ENCODE results near the gene KCNMA1. TPM values are rescaled to one million over a fixed set of nuclear protein-coding genes. Genes with fewer than 3 reads are reported as not detected.

The KCNMA1 gene
- total RNA-seq, 3 donors from 2014 or later (not counting 1 experiment from before 2014, with no cell fraction given) = 0.40 to 1.8 (median 0.63) TPM

DNA sequence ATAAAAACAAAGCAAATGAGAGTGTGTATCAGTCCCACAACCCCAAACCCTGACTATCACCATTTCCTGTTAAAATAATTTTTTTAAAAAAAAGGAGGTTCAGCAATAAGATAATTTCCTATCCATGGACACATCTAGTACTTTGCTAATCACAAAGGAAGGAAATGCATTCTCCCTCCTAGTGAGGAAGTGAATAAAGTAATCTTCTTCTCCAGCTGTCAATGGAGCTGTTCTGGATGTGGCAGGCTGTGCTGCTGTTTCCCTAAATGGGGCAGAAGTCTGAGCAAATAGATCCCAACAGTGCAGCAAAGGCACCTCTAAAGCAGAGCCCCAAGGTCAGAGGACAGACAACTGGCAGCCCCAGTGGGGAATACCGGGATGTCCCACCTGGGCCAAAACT, 540.0 kb downstream of the KCNMA1 start:
- no peaks in the 10 kb centered on the region for H3K27me3 ChIP-seq (ENCODE audit: control insufficient read depth, insufficient read depth, low read length)
- 86% methylated on average over 1 of the region's 1 CpG for WGBS (ENCODE audit: insufficient coverage)
- Mint-ChIP-seq H3K27me3 (ENCODE audit: low read depth in 2 of 2) (peaks cover 5 to 14% of the 10 kb centered on the region in 2 donors), H3K27ac (no peak overlapping the region), H3K4me3 (no peak overlapping the region), H3K36me3 (no peaks in the 10 kb centered on the region), H3K9me3 (no peaks in the 10 kb centered on the region), H3K4me1 (peaks cover 0 to 7% of the 10 kb centered on the region in 2 donors)
- intact Hi-C loops (cut with micrococcal nuclease) = no loop called here
- H3K36me3 ChIP-seq (ENCODE audit: control insufficient read depth, insufficient read depth, low read length) = no peaks in the 10 kb centered on the region
- H3K4me3 ChIP-seq (ENCODE audit: low read length) = no peak overlapping the region
- no peaks in the 10 kb centered on the region for H3K4me1 ChIP-seq (ENCODE audit: control insufficient read depth, insufficient read depth, low read length)
- TF ChIP-seq, protein P1, sequence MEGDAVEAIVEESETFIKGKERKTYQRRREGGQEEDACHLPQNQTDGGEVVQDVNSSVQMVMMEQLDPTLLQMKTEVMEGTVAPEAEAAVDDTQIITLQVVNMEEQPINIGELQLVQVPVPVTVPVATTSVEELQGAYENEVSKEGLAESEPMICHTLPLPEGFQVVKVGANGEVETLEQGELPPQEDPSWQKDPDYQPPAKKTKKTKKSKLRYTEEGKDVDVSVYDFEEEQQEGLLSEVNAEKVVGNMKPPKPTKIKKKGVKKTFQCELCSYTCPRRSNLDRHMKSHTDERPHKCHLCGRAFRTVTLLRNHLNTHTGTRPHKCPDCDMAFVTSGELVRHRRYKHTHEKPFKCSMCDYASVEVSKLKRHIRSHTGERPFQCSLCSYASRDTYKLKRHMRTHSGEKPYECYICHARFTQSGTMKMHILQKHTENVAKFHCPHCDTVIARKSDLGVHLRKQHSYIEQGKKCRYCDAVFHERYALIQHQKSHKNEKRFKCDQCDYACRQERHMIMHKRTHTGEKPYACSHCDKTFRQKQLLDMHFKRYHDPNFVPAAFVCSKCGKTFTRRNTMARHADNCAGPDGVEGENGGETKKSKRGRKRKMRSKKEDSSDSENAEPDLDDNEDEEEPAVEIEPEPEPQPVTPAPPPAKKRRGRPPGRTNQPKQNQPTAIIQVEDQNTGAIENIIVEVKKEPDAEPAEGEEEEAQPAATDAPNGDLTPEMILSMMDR (IDR thresholded peaks at IDR 0.05) = no peak
- H3K9me3 ChIP-seq (ENCODE audit: control insufficient read depth, insufficient read depth, low read length) = no peaks in the 10 kb centered on the region
- DNase-seq (no peak), ATAC-seq (no peak)
- H3K27ac ChIP-seq (ENCODE audit: low read length) = no peak overlapping the region

DNA sequence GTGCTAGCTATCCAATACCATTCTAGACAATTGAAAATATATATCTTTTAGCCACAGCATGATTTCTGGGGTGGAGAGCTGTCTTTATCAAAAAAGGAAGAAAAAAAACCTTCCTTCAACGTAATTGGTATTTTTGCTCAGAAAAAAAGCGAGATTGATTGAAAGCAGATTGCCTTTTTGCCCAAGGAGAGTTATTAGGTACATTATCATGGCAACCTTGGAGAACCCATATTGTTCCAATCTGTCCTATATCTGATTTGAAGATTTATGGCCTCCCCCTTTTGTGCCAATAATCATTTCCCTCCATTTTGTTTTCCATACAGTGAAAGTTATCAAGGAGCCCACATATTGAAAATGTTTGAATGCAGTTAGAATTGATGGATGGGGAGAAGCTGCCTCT, 544.5 kb downstream of the KCNMA1 start:
- Mint-ChIP-seq H3K4me3 (no peak overlapping the region), H3K27me3 (ENCODE audit: low read depth in 2 of 2) (peaks cover 0 to 2% of the 10 kb centered on the region in 2 donors), H3K4me1 (peaks cover 0 to 7% of the 10 kb centered on the region in 2 donors), H3K36me3 (no peaks in the 10 kb centered on the region), H3K27ac (no peak overlapping the region), H3K9me3 (no peaks in the 10 kb centered on the region)
- Histone ChIP-seq H3K36me3 (ENCODE audit: control insufficient read depth, insufficient read depth, low read length) (no peaks in the 10 kb centered on the region), H3K9me3 (ENCODE audit: control insufficient read depth, insufficient read depth, low read length) (no peaks in the 10 kb centered on the region), H3K4me1 (ENCODE audit: control insufficient read depth, insufficient read depth, low read length) (no peaks in the 10 kb centered on the region), H3K27ac (ENCODE audit: low read length) (no peak overlapping the region), H3K27me3 (ENCODE audit: control insufficient read depth, insufficient read depth, low read length) (no peaks in the 10 kb centered on the region), H3K4me3 (ENCODE audit: low read length) (no peak overlapping the region)
- TF ChIP-seq, protein P1 (IDR thresholded peaks at IDR 0.05) = no peak
- no peak for DNase-seq
- ATAC-seq = no peak
- intact Hi-C loops (cut with micrococcal nuclease) = no loop called here
- 88% methylated on average over 2 of the region's 2 CpGs for WGBS (ENCODE audit: insufficient coverage)

DNA sequence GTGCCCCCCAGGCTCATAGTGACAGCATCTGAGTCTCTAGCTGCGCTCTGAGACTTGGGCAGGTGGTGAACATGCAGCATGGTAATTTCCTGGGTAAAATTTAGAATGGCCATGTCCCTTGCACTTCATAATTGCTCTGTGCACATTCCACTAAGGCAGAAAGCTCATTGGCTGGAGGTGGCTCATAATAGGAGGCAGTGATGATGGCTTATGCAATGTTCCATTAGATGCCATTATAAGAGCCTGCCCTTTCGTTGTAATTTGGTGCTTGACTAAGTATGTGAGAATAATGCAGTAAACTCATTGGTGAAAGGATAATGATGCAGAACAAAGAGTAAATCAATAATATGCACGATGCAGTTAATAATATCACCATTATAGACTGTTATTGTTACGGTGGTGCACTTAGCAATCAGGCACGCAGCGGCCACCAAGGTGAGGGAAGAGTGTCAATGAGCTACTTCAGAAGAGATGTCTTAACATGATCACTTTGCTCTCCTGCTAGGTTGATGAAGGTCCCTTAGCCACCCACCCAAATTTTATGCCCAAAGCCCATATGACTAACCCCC, 545.9 kb downstream of the KCNMA1 start:
- H3K4me3 Mint-ChIP-seq = no peak overlapping the region
- no peaks in the 10 kb centered on the region for H3K9me3 Mint-ChIP-seq
- TF ChIP-seq, protein P1 (IDR thresholded peaks at IDR 0.05) = no peak
- no peak overlapping the region for H3K27ac Mint-ChIP-seq
- intact Hi-C loops (cut with micrococcal nuclease) = no loop called here
- Histone ChIP-seq H3K27me3 (ENCODE audit: control insufficient read depth, insufficient read depth, low read length) (no peaks in the 10 kb centered on the region), H3K36me3 (ENCODE audit: control insufficient read depth, insufficient read depth, low read length) (no peaks in the 10 kb centered on the region), H3K27ac (ENCODE audit: low read length) (no peak overlapping the region), H3K9me3 (ENCODE audit: control insufficient read depth, insufficient read depth, low read length) (no peaks in the 10 kb centered on the region), H3K4me3 (ENCODE audit: low read length) (no peak overlapping the region), H3K4me1 (ENCODE audit: control insufficient read depth, insufficient read depth, low read length) (no peaks in the 10 kb centered on the region)
- ATAC-seq (no peak), DNase-seq (no peak)
- H3K4me1 Mint-ChIP-seq = no peaks in the 10 kb centered on the region
- H3K27me3 Mint-ChIP-seq (ENCODE audit: low read depth in 2 of 2) = peaks cover 0 to 2% of the 10 kb centered on the region in 2 donors
- H3K36me3 Mint-ChIP-seq = no peaks in the 10 kb centered on the region
- 94% methylated on average over 4 of the region's 6 CpGs for WGBS (ENCODE audit: insufficient coverage)
